Measurements from ENCODE around the gene C2CD4A. TPM values are rescaled to one million over a fixed set of nuclear protein-coding genes. Genes with fewer than 3 reads are reported as not detected.

C2CD4A gene
- total RNA-seq, 3 donors from 2014 or later (not counting 1 experiment from before 2014, with no cell fraction given) = not detected

DNA sequence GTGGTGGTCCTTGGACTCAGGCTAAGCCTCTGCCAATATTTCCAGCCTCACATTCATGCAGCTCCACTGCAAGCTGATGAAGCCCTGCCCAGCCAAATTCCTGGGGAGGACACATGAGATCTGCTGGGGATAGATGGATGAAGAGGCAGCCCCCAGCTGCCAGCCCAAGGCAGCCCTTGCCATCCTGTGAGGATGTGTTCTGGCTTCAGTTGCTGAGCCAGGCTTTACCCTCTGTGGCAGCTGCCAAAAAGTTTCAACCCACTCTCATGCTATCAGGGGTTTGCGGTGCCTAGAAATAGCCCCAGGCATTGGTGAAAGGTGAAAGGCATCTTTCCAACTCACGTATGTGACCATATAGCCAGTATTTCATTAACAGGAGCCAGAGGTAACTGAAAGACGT, 37.6 kb downstream of the C2CD4A start:
- intact Hi-C loops (cut with micrococcal nuclease) = no loop called here
- H3K36me3 Mint-ChIP-seq = no peaks in the 10 kb centered on the region
- H3K4me1 ChIP-seq (ENCODE audit: control insufficient read depth, insufficient read depth, low read length) = no peaks in the 10 kb centered on the region
- no peaks in the 10 kb centered on the region for H3K36me3 ChIP-seq (ENCODE audit: control insufficient read depth, insufficient read depth, low read length)
- H3K27me3 Mint-ChIP-seq (ENCODE audit: low read depth in 2 of 2) = peaks cover 15 to 24% of the 10 kb centered on the region in 2 donors
- no peaks in the 10 kb centered on the region for H3K4me1 Mint-ChIP-seq
- H3K9me3 Mint-ChIP-seq = no peaks in the 10 kb centered on the region
- no peak overlapping the region for H3K27ac Mint-ChIP-seq
- no peak overlapping the region for H3K27ac ChIP-seq (ENCODE audit: low read length)
- DNase-seq (no peak), ATAC-seq (no peak)
- no peak overlapping the region for H3K4me3 Mint-ChIP-seq
- no peak overlapping the region for H3K4me3 ChIP-seq (ENCODE audit: low read length)
- WGBS (ENCODE audit: insufficient coverage) = 85% methylated on average over 3 of the region's 3 CpGs
- no peaks in the 10 kb centered on the region for H3K27me3 ChIP-seq (ENCODE audit: control insufficient read depth, insufficient read depth, low read length)
- no peak for TF ChIP-seq CTCF (IDR thresholded peaks at IDR 0.05)
- no peaks in the 10 kb centered on the region for H3K9me3 ChIP-seq (ENCODE audit: control insufficient read depth, insufficient read depth, low read length)

DNA sequence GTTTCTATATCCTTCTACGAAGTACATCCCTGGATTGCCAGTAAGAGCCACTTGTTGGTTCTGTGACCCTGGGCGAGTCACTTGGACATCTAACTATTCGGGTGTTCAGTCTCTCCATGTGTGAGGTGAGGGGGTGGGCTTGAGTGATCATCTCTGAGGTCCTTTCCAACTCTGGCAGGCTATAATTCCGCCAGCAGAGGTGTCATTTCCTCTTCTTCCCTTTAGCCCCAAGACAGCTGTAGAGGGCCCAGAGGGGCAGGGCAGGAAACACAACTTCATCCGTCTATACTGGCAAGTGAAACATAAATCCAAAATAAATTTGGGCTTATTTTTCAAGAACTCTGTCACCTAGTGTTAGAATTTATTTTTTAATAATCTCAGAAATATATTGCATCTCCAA, 38.1 kb downstream of the C2CD4A start:
- Mint-ChIP-seq H3K27ac (no peak overlapping the region), H3K9me3 (no peaks in the 10 kb centered on the region), H3K36me3 (no peaks in the 10 kb centered on the region), H3K4me1 (no peaks in the 10 kb centered on the region), H3K27me3 (ENCODE audit: low read depth in 2 of 2) (peaks cover 15 to 19% of the 10 kb centered on the region in 2 donors), H3K4me3 (no peak overlapping the region)
- ATAC-seq (no peak), DNase-seq (no peak)
- 75% methylated on average over 4 of the region's 5 CpGs for WGBS (ENCODE audit: insufficient coverage)
- no peak for TF ChIP-seq CTCF (IDR thresholded peaks at IDR 0.05)
- Histone ChIP-seq H3K27ac (ENCODE audit: low read length) (no peak overlapping the region), H3K4me3 (ENCODE audit: low read length) (no peak overlapping the region), H3K4me1 (ENCODE audit: control insufficient read depth, insufficient read depth, low read length) (no peaks in the 10 kb centered on the region), H3K27me3 (ENCODE audit: control insufficient read depth, insufficient read depth, low read length) (no peaks in the 10 kb centered on the region), H3K9me3 (ENCODE audit: control insufficient read depth, insufficient read depth, low read length) (no peaks in the 10 kb centered on the region), H3K36me3 (ENCODE audit: control insufficient read depth, insufficient read depth, low read length) (no peaks in the 10 kb centered on the region)
- intact Hi-C loops (cut with micrococcal nuclease) = no loop called here

- no peaks in the 10 kb centered on the region for H3K27me3 ChIP-seq (ENCODE audit: control insufficient read depth, insufficient read depth, low read length)
- H3K9me3 ChIP-seq (ENCODE audit: control insufficient read depth, insufficient read depth, low read length) = no peaks in the 10 kb centered on the region
- no peaks in the 10 kb centered on the region for H3K4me1 ChIP-seq (ENCODE audit: control insufficient read depth, insufficient read depth, low read length)
- Mint-ChIP-seq H3K4me3 (no peak overlapping the region), H3K27me3 (ENCODE audit: low read depth in 2 of 2) (peaks cover 15 to 16% of the 10 kb centered on the region in 2 donors), H3K9me3 (no peaks in the 10 kb centered on the region), H3K27ac (no peak overlapping the region), H3K4me1 (no peaks in the 10 kb centered on the region), H3K36me3 (no peaks in the 10 kb centered on the region)
- intact Hi-C loops (cut with micrococcal nuclease) = no loop called here
- H3K4me3 ChIP-seq (ENCODE audit: low read length) = no peak overlapping the region
- 89% methylated on average over 11 of the region's 11 CpGs for WGBS (ENCODE audit: insufficient coverage)
- no peak overlapping the region for H3K27ac ChIP-seq (ENCODE audit: low read length)
- no peaks in the 10 kb centered on the region for H3K36me3 ChIP-seq (ENCODE audit: control insufficient read depth, insufficient read depth, low read length)
- TF ChIP-seq CTCF (IDR thresholded peaks at IDR 0.05) = no peak
- ATAC-seq (no peak), DNase-seq (no peak)
Measured at GRCh38 chr15:62105266-62105665, 38.5 kb downstream of the C2CD4A start.

- WGBS (ENCODE audit: insufficient coverage) = 98% methylated on average over 3 of the region's 3 CpGs
- intact Hi-C loops (cut with micrococcal nuclease) = no loop called here
- no peaks in the 10 kb centered on the region for H3K9me3 Mint-ChIP-seq
Measured at GRCh38 chr15:62106096-62106495, 39.3 kb downstream of the C2CD4A start.

More at GRCh38 chr15:62106096-62106495, 39.3 kb downstream of the C2CD4A start:
- Histone ChIP-seq H3K4me3 (ENCODE audit: low read length) (no peak overlapping the region), H3K36me3 (ENCODE audit: control insufficient read depth, insufficient read depth, low read length) (no peaks in the 10 kb centered on the region), H3K9me3 (ENCODE audit: control insufficient read depth, insufficient read depth, low read length) (no peaks in the 10 kb centered on the region), H3K27ac (ENCODE audit: low read length) (no peak overlapping the region), H3K27me3 (ENCODE audit: control insufficient read depth, insufficient read depth, low read length) (no peaks in the 10 kb centered on the region), H3K4me1 (ENCODE audit: control insufficient read depth, insufficient read depth, low read length) (no peaks in the 10 kb centered on the region)
- peaks cover 17 to 18% of the 10 kb centered on the region in 2 donors for H3K27me3 Mint-ChIP-seq (ENCODE audit: low read depth in 2 of 2)
- H3K36me3 Mint-ChIP-seq = no peaks in the 10 kb centered on the region
- H3K4me3 Mint-ChIP-seq = no peak overlapping the region
- ATAC-seq (no peak), DNase-seq (no peak)
- H3K27ac Mint-ChIP-seq = no peak overlapping the region
- no peak for TF ChIP-seq CTCF (IDR thresholded peaks at IDR 0.05)
- H3K4me1 Mint-ChIP-seq = no peaks in the 10 kb centered on the region
